Measurements from ENCODE around the gene SPG21. TPM values are rescaled to one million over a fixed set of nuclear protein-coding genes. Genes with fewer than 3 reads are reported as not detected.

Gene SPG21
- total RNA-seq, 2 experiments from 2014 or later, result 56.0 to 60.4 TPM

GRCh38 chr15:64923546-64923945, 66.2 kb downstream of the SPG21 start:
- H3K36me3 Mint-ChIP-seq, result no peaks in the 10 kb centered on the region
- no peaks in the 10 kb centered on the region for H3K9me3 Mint-ChIP-seq (ENCODE audit: low read depth)
- H3K27me3 Mint-ChIP-seq, result no peaks in the 10 kb centered on the region
- no peak for ATAC-seq
- CTCF ChIA-PET, result no interaction called here
- DNase-seq, result no peak
- H3K4me3 Mint-ChIP-seq, result no peak overlapping the region
- peaks cover 10% of the 10 kb centered on the region for H3K4me1 Mint-ChIP-seq
- H3K27ac Mint-ChIP-seq, result no peak overlapping the region

- H3K4me1 Mint-ChIP-seq, result peaks cover 10% of the 10 kb centered on the region
- ATAC-seq (no peak), DNase-seq (no peak)
- H3K27me3 Mint-ChIP-seq, result no peaks in the 10 kb centered on the region
- no peaks in the 10 kb centered on the region for H3K36me3 Mint-ChIP-seq
- CTCF ChIA-PET, result no interaction called here
- H3K9me3 Mint-ChIP-seq (ENCODE audit: low read depth), result no peaks in the 10 kb centered on the region
- no peak overlapping the region for H3K27ac Mint-ChIP-seq
- no peak overlapping the region for H3K4me3 Mint-ChIP-seq
Measured at GRCh38 chr15:64921711-64922110, 68.0 kb downstream of the SPG21 start.

GRCh38 chr15:64919721-64920120, 70.0 kb downstream of the SPG21 start:
- CTCF ChIA-PET, result interaction anchor here (0.7 kb wide), 1 partner anchor 109 kb away, joined by 3 read pairs; no protein-coding TSS in a partner anchor
- Mint-ChIP-seq H3K36me3 (no peaks in the 10 kb centered on the region), H3K9me3 (ENCODE audit: low read depth) (no peaks in the 10 kb centered on the region), H3K4me3 (no peak overlapping the region), H3K27ac (no peak overlapping the region), H3K27me3 (no peaks in the 10 kb centered on the region), H3K4me1 (peaks cover 27% of the 10 kb centered on the region)
- DNase-seq (no peak), ATAC-seq (no peak)

GRCh38 chr15:64917211-64917610, 72.5 kb downstream of the SPG21 start:
- Mint-ChIP-seq H3K4me3 (no peak overlapping the region), H3K9me3 (ENCODE audit: low read depth) (no peaks in the 10 kb centered on the region), H3K27ac (no peak overlapping the region), H3K27me3 (peaks cover 3% of the 10 kb centered on the region), H3K4me1 (peaks cover 31% of the 10 kb centered on the region), H3K36me3 (no peaks in the 10 kb centered on the region)
- DNase-seq, result no peak
- ATAC-seq, result no peak
- CTCF ChIA-PET, result interaction anchor here (0.5 to 1.2 kb wide), 4 partner anchors 12 to 496 kb away, joined by 3 to 5 read pairs (median 3); no protein-coding TSS in a partner anchor

GRCh38 chr15:64916365-64916764, 73.3 kb downstream of the SPG21 start:
- Mint-ChIP-seq H3K27ac (no peak overlapping the region), H3K9me3 (ENCODE audit: low read depth) (no peaks in the 10 kb centered on the region), H3K27me3 (peaks cover 5% of the 10 kb centered on the region), H3K4me3 (no peak overlapping the region), H3K36me3 (no peaks in the 10 kb centered on the region), H3K4me1 (peaks cover 34% of the 10 kb centered on the region)
- ATAC-seq (no peak), DNase-seq (no peak)
- CTCF ChIA-PET, result interaction anchor here (1.0 to 1.5 kb wide), 4 partner anchors 11 to 188 kb away, joined by 3 to 5 read pairs (median 3); no protein-coding TSS in a partner anchor

GRCh38 chr15:64915518-64916227, 74.0 kb downstream of the SPG21 start:
- peaks cover 6% of the 10 kb centered on the region for H3K27me3 Mint-ChIP-seq
- H3K27ac Mint-ChIP-seq, result no peak overlapping the region
- ATAC-seq (no peak), DNase-seq (no peak)
- H3K4me1 Mint-ChIP-seq, result peaks cover 40% of the 10 kb centered on the region
- CTCF ChIA-PET, result interaction anchor here (0.8 to 1.5 kb wide), 4 partner anchors 11 to 188 kb away, joined by 3 to 5 read pairs (median 3); no protein-coding TSS in a partner anchor
- no peaks in the 10 kb centered on the region for H3K36me3 Mint-ChIP-seq
- no peaks in the 10 kb centered on the region for H3K9me3 Mint-ChIP-seq (ENCODE audit: low read depth)
- no peak overlapping the region for H3K4me3 Mint-ChIP-seq

Other genes with a start within 250 kb of the SPG21 start
- not detected for gene RBPMS2, start 214.3 kb downstream of the SPG21 start, total RNA-seq
- gene PIF1, start 164.3 kb downstream of the SPG21 start, total RNA-seq, result 10 to 100 TPM; 59.5 to 85.5 TPM
- gene PLEKHO2, start 148.0 kb downstream of the SPG21 start, total RNA-seq, result 10 to 100 TPM; 27.8 to 28.4 TPM
- gene ANKDD1A, start 78.0 kb downstream of the SPG21 start, total RNA-seq, result 10 to 100 TPM; 13.4 to 24.4 TPM
- gene MTFMT, start 39.7 kb upstream of the SPG21 start, total RNA-seq, result 10 to 100 TPM; 20.2 to 22.8 TPM
- not detected for gene SLC51B, start 55.5 kb upstream of the SPG21 start, total RNA-seq
- not detected for gene RASL12, start 78.1 kb upstream of the SPG21 start, total RNA-seq
- gene KBTBD13, start 86.8 kb upstream of the SPG21 start, total RNA-seq, result not detected
- 1 to 10 TPM; 3.3 to 4.7 TPM for gene UBAP1L, start 125.3 kb upstream of the SPG21 start, total RNA-seq
- 10 to 100 TPM; 40.0 to 40.2 TPM for gene PDCD7, start 143.9 kb upstream of the SPG21 start, total RNA-seq
- 10 to 100 TPM; 46.8 to 58.8 TPM for gene CLPX, start 195.4 kb upstream of the SPG21 start, total RNA-seq
- under 1 TPM in 1 of 2 experiments, not detected in 1; 0.05 TPM for gene CILP, start 221.6 kb upstream of the SPG21 start, total RNA-seq

Data from activated CD8-positive, alpha-beta memory T cell treated with anti-CD3 and anti-CD28 coated beads, Interleukin-2, amount 10 ng/mL, durations not matched to agents 7 days and 5 days (primary cell).